GM23338 (cell line): ENCODE results near the gene RPS6KA4. TPM values are rescaled to one million over a fixed set of nuclear protein-coding genes. Genes with fewer than 3 reads are reported as not detected.

Experiments
- ATAC-seq: fragments of 200-7000 bp; cut with Tn5 transposase; 3 replicates; pipeline ENCODE4 v1.9.1; 2020
- DNase-seq: peaks from one replicate; pipeline ENCODE4 v3.0.0-alpha.2; 2015; ENCODE audit warnings: low spot score
- H2AFZ ChIP-seq: fragments of 200-600 bp; sonication (generic); 2 replicates; pipeline ENCODE4 v1.8.0; 2016; ENCODE audit warnings: antibody characterized with exemption, mild to moderate bottlenecking, moderate library complexity
- H3F3A ChIP-seq: fragments of 200-600 bp; sonication (generic); replicated peaks from 2 replicates; pipeline ENCODE4 v1.8.0; 2017; ENCODE audit warnings: antibody characterized with exemption, mixed run types, low read depth
- H3K27ac ChIP-seq: fragments of 200-600 bp; sonication (generic); 2 replicates; pipeline ENCODE4 v1.6.1; 2016; ENCODE audit warnings: low read depth
- H3K27me3 ChIP-seq: fragments of 200-600 bp; sonication (generic); 2 replicates; pipeline ENCODE4 v1.8.0; 2016; ENCODE audit warnings: mild to moderate bottlenecking, mixed run types, moderate library complexity; ENCODE audit not compliant: insufficient read depth
- H3K36me3 ChIP-seq: fragments of 200-600 bp; sonication (generic); 2 replicates; pipeline ENCODE4 v1.8.0; 2016; ENCODE audit warnings: mild to moderate bottlenecking; ENCODE audit not compliant: insufficient read depth
- H3K4me1 ChIP-seq: fragments of 200-600 bp; sonication (generic); 2 replicates; pipeline ENCODE4 v1.8.0; 2016; ENCODE audit warnings: mild to moderate bottlenecking, moderate library complexity; ENCODE audit not compliant: insufficient read depth
- H3K4me2 ChIP-seq: fragments of 200-600 bp; sonication (generic); 2 replicates; pipeline ENCODE4 v1.7.1; 2017; ENCODE audit warnings: mixed run types
- H3K4me3 ChIP-seq: fragments of 200-600 bp; sonication (generic); 2 replicates; pipeline ENCODE4 v1.6.1; 2016; ENCODE audit warnings: mixed run types
- H3K79me2 ChIP-seq: fragments of 200-600 bp; sonication (generic); replicated peaks from 2 replicates; pipeline ENCODE4 v1.8.0; 2017; ENCODE audit warnings: mild to moderate bottlenecking; ENCODE audit not compliant: insufficient read depth
- H3K9me2 ChIP-seq: fragments of 200-600 bp; sonication (generic); 2 replicates; pipeline ENCODE4 v1.8.0; 2017; ENCODE audit not compliant: insufficient read depth
- H4K20me1 ChIP-seq: fragments of 200-600 bp; sonication (generic); replicated peaks from 2 replicates; pipeline ENCODE4 v1.8.0; 2017; ENCODE audit warnings: mild to moderate bottlenecking; ENCODE audit not compliant: insufficient read depth
- H3K27ac Mint-ChIP-seq: 2 replicates; pipeline ENCODE4 v1.8.0; 2020; ENCODE audit warnings: inconsistent platforms, mild to moderate bottlenecking, moderate library complexity, mixed read lengths
- H3K27me3 Mint-ChIP-seq: 3 replicates; pipeline ENCODE4 v1.8.0; 2022; ENCODE audit warnings: low read depth, mild to moderate bottlenecking, moderate library complexity, mixed read lengths, inconsistent platforms; ENCODE audit not compliant: insufficient read depth, poor library complexity
- H3K36me3 Mint-ChIP-seq: 3 replicates; pipeline ENCODE4 v1.8.0; 2021; ENCODE audit warnings: low read depth, mild to moderate bottlenecking, inconsistent platforms, moderate library complexity, mixed read lengths
- H3K4me1 Mint-ChIP-seq: 3 replicates; pipeline ENCODE4 v1.8.0; 2020; ENCODE audit warnings: mild to moderate bottlenecking, inconsistent platforms, mixed read lengths
- H3K4me3 Mint-ChIP-seq: 3 replicates; pipeline ENCODE4 v1.8.0; 2021; ENCODE audit warnings: moderate library complexity, mild to moderate bottlenecking, inconsistent platforms, mixed read lengths
- H3K9me3 Mint-ChIP-seq: 3 replicates; pipeline ENCODE4 v1.8.0; 2020; ENCODE audit warnings: moderate library complexity, mild to moderate bottlenecking, inconsistent platforms, mixed read lengths
- CREB1 ChIP-seq: fragments of 250-450 bp; sonication (Bioruptor Pico); IDR thresholded peaks from 2 replicates; pipeline ENCODE4 v1.5.0; 2020; ENCODE audit warnings: low read depth, mild to moderate bottlenecking, moderate library complexity
- EZH2 ChIP-seq: fragments of 200-600 bp; sonication (generic); IDR thresholded peaks from one replicate; pipeline ENCODE4 v1.8.0; 2017; ENCODE audit warnings: antibody characterized with exemption, mild to moderate bottlenecking, low read depth; ENCODE audit not compliant: unreplicated experiment
- EZH2phosphoT487 ChIP-seq: fragments of 200-600 bp; sonication (generic); IDR thresholded peaks from one replicate; pipeline ENCODE4 v1.8.1; 2018; ENCODE audit warnings: antibody characterized with exemption; ENCODE audit not compliant: unreplicated experiment
- JUNB ChIP-seq: IDR thresholded peaks from one replicate; pipeline ENCODE4 v1.6.1; 2016; ENCODE audit warnings: antibody characterized with exemption; ENCODE audit not compliant: unreplicated experiment
- NANOG ChIP-seq: IDR thresholded peaks from 2 replicates; pipeline ENCODE4 v1.6.1; 2016; ENCODE audit warnings: antibody characterized with exemption, borderline replicate concordance
- POLR2AphosphoS5 ChIP-seq: IDR thresholded peaks from 2 replicates; pipeline ENCODE4 v1.6.1; 2016; ENCODE audit warnings: antibody characterized with exemption, low read depth
- STAT1 ChIP-seq: IDR thresholded peaks from one replicate; pipeline ENCODE4 v1.6.1; 2016; ENCODE audit warnings: antibody characterized with exemption; ENCODE audit not compliant: unreplicated experiment
- ZNF114 ChIP-seq: fragments of 250-450 bp; sonication (Bioruptor Pico); IDR thresholded peaks from 2 replicates; pipeline ENCODE4 v1.5.0; 2020; ENCODE audit warnings: mild to moderate bottlenecking, moderate library complexity
- ZNF331 ChIP-seq: fragments of 250-450 bp; sonication (Bioruptor Pico); IDR thresholded peaks from 2 replicates; pipeline ENCODE4 v1.5.0; 2020; ENCODE audit warnings: low read depth, mild to moderate bottlenecking, moderate library complexity
- polyA plus RNA-seq: library from polyadenylated mRNA; unstranded; fragments of >200 nt; fragmentation: Nextera tagmentation; extraction: Ambion mirVana; gene quantifications from 2 replicates; pipeline ENCODE4 v1.2.1, GENCODE V29; 2016
- total RNA-seq: library from RNA; depleted of rRNA; stranded (reverse); fragments of >200 nt; shearing (Covaris generic); gene quantifications from 2 replicates; pipeline ENCODE4 v1.2.3, GENCODE V29; 2014
- TF ChIP-seq, protein P1 (sequence below): IDR thresholded peaks from 2 replicates; pipeline ENCODE4 v1.6.1; 2016; ENCODE audit warnings: antibody characterized with exemption
- TF ChIP-seq, protein P2 (sequence below): IDR thresholded peaks from one replicate; pipeline ENCODE4 v1.6.1; 2018; ENCODE audit warnings: antibody characterized with exemption; ENCODE audit not compliant: unreplicated experiment
- TF ChIP-seq, protein P3 (sequence below), 2 experiments: fragments of 200-600 bp in 1 of 2; sonication (generic) in 1 of 2; conservative IDR thresholded peaks; 2 replicates each; pipeline versions ENCODE4 v1.5.1 to v1.6.1; 2016 to 2017; ENCODE audit warnings: antibody characterized with exemption in 2 of 2, low read depth in 2 of 2, mild to moderate bottlenecking in 2 of 2, moderate library complexity in 1 of 2
- TF ChIP-seq, protein P4 (sequence below): fragments of 250-450 bp; sonication (Bioruptor Pico); IDR thresholded peaks from 2 replicates; pipeline ENCODE4 v1.5.0; 2020; ENCODE audit warnings: mild to moderate bottlenecking, moderate library complexity

The RPS6KA4 gene
- total and polyA plus RNA-seq, 2 experiments from 2014 or later: 3.5 to 19.9 TPM

DNA sequence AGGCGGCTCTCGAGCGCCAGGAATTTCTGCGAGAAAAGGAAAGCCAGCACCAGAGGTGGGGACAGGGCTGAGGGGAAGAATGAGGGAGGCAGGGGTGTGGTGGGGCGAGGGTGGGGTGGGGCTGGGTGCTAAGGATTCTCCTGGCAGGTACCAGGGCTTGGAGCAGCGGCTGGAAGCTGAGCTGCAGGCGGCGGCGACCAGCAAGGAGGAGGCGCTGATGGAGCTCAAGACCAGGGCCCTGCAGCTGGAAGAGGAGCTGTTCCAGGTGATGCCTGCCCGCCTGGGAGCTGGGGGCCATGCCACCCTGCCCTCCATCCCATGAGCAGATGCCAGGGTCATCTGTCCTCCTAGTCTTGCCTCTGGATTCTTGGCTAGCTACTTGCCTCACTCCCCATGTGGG is 9.6 kb upstream of the RPS6KA4 start:
- H3K79me2 ChIP-seq: no peaks in the 10 kb centered on the region
- Mint-ChIP-seq H3K9me3 (no peaks in the 10 kb centered on the region), H3K27ac (no peak overlapping the region), H3K4me3 (no peak overlapping the region), H3K27me3 (peaks cover 18% of the 10 kb centered on the region), H3K36me3 (no peaks in the 10 kb centered on the region; the same call in 2 of the 3 replicates), H3K4me1 (peaks cover 2% of the 10 kb centered on the region; the same call in 2 of the 3 replicates)
- no peak overlapping the region for H3K4me2 ChIP-seq
- H3K36me3 ChIP-seq: no peaks in the 10 kb centered on the region
- no peak overlapping the region for H3K4me3 ChIP-seq
- no peaks in the 10 kb centered on the region for H3K27me3 ChIP-seq
- no peaks in the 10 kb centered on the region for H3K9me2 ChIP-seq
- H3K27ac ChIP-seq: no peak overlapping the region
- DNase-seq: no peak
- no peaks in the 10 kb centered on the region for H3F3A ChIP-seq
- TF ChIP-seq, protein P1, sequence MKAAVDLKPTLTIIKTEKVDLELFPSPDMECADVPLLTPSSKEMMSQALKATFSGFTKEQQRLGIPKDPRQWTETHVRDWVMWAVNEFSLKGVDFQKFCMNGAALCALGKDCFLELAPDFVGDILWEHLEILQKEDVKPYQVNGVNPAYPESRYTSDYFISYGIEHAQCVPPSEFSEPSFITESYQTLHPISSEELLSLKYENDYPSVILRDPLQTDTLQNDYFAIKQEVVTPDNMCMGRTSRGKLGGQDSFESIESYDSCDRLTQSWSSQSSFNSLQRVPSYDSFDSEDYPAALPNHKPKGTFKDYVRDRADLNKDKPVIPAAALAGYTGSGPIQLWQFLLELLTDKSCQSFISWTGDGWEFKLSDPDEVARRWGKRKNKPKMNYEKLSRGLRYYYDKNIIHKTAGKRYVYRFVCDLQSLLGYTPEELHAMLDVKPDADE: no peak
- TF ChIP-seq STAT1: no peak
- TF ChIP-seq, protein P2, sequence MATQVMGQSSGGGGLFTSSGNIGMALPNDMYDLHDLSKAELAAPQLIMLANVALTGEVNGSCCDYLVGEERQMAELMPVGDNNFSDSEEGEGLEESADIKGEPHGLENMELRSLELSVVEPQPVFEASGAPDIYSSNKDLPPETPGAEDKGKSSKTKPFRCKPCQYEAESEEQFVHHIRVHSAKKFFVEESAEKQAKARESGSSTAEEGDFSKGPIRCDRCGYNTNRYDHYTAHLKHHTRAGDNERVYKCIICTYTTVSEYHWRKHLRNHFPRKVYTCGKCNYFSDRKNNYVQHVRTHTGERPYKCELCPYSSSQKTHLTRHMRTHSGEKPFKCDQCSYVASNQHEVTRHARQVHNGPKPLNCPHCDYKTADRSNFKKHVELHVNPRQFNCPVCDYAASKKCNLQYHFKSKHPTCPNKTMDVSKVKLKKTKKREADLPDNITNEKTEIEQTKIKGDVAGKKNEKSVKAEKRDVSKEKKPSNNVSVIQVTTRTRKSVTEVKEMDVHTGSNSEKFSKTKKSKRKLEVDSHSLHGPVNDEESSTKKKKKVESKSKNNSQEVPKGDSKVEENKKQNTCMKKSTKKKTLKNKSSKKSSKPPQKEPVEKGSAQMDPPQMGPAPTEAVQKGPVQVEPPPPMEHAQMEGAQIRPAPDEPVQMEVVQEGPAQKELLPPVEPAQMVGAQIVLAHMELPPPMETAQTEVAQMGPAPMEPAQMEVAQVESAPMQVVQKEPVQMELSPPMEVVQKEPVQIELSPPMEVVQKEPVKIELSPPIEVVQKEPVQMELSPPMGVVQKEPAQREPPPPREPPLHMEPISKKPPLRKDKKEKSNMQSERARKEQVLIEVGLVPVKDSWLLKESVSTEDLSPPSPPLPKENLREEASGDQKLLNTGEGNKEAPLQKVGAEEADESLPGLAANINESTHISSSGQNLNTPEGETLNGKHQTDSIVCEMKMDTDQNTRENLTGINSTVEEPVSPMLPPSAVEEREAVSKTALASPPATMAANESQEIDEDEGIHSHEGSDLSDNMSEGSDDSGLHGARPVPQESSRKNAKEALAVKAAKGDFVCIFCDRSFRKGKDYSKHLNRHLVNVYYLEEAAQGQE: no peak
- no peak for TF ChIP-seq ZNF114 (CRISPR knock-in tag)
- TF ChIP-seq, protein P3, sequence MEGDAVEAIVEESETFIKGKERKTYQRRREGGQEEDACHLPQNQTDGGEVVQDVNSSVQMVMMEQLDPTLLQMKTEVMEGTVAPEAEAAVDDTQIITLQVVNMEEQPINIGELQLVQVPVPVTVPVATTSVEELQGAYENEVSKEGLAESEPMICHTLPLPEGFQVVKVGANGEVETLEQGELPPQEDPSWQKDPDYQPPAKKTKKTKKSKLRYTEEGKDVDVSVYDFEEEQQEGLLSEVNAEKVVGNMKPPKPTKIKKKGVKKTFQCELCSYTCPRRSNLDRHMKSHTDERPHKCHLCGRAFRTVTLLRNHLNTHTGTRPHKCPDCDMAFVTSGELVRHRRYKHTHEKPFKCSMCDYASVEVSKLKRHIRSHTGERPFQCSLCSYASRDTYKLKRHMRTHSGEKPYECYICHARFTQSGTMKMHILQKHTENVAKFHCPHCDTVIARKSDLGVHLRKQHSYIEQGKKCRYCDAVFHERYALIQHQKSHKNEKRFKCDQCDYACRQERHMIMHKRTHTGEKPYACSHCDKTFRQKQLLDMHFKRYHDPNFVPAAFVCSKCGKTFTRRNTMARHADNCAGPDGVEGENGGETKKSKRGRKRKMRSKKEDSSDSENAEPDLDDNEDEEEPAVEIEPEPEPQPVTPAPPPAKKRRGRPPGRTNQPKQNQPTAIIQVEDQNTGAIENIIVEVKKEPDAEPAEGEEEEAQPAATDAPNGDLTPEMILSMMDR (conservative IDR thresholded peaks at IDR 0.05; ENCODE audit: low read depth in 2 of 2): no peak
- TF ChIP-seq ZNF331 (CRISPR knock-in tag): no peak
- no peak for TF ChIP-seq POLR2AphosphoS5
- TF ChIP-seq, protein P4, sequence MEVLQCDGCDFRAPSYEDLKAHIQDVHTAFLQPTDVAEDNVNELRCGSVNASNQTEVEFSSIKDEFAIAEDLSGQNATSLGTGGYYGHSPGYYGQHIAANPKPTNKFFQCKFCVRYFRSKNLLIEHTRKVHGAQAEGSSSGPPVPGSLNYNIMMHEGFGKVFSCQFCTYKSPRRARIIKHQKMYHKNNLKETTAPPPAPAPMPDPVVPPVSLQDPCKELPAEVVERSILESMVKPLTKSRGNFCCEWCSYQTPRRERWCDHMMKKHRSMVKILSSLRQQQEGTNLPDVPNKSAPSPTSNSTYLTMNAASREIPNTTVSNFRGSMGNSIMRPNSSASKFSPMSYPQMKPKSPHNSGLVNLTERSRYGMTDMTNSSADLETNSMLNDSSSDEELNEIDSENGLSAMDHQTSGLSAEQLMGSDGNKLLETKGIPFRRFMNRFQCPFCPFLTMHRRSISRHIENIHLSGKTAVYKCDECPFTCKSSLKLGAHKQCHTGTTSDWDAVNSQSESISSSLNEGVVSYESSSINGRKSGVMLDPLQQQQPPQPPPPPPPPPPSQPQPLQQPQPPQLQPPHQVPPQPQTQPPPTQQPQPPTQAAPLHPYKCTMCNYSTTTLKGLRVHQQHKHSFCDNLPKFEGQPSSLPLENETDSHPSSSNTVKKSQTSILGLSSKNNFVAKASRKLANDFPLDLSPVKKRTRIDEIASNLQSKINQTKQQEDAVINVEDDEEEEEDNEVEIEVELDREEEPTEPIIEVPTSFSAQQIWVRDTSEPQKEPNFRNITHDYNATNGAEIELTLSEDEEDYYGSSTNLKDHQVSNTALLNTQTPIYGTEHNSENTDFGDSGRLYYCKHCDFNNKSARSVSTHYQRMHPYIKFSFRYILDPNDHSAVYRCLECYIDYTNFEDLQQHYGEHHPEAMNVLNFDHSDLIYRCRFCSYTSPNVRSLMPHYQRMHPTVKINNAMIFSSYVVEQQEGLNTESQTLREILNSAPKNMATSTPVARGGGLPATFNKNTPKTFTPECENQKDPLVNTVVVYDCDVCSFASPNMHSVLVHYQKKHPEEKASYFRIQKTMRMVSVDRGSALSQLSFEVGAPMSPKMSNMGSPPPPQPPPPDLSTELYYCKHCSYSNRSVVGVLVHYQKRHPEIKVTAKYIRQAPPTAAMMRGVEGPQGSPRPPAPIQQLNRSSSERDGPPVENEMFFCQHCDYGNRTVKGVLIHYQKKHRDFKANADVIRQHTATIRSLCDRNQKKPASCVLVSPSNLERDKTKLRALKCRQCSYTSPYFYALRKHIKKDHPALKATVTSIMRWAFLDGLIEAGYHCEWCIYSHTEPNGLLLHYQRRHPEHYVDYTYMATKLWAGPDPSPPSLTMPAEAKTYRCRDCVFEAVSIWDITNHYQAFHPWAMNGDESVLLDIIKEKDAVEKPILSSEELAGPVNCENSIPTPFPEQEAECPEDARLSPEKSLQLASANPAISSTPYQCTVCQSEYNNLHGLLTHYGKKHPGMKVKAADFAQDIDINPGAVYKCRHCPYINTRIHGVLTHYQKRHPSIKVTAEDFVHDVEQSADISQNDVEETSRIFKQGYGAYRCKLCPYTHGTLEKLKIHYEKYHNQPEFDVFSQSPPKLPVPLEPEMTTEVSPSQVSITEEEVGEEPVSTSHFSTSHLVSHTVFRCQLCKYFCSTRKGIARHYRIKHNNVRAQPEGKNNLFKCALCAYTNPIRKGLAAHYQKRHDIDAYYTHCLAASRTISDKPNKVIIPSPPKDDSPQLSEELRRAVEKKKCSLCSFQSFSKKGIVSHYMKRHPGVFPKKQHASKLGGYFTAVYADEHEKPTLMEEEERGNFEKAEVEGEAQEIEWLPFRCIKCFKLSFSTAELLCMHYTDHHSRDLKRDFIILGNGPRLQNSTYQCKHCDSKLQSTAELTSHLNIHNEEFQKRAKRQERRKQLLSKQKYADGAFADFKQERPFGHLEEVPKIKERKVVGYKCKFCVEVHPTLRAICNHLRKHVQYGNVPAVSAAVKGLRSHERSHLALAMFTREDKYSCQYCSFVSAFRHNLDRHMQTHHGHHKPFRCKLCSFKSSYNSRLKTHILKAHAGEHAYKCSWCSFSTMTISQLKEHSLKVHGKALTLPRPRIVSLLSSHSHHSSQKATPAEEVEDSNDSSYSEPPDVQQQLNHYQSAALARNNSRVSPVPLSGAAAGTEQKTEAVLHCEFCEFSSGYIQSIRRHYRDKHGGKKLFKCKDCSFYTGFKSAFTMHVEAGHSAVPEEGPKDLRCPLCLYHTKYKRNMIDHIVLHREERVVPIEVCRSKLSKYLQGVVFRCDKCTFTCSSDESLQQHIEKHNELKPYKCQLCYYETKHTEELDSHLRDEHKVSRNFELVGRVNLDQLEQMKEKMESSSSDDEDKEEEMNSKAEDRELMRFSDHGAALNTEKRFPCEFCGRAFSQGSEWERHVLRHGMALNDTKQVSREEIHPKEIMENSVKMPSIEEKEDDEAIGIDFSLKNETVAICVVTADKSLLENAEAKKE (CRISPR knock-in tag): no peak
- no peak for TF ChIP-seq EZH2
- no peak for TF ChIP-seq JUNB
- no peak for TF ChIP-seq CREB1 (CRISPR knock-in tag)
- TF ChIP-seq NANOG: no peak
- TF ChIP-seq EZH2phosphoT487: no peak
- no peaks in the 10 kb centered on the region for H3K4me1 ChIP-seq
- no peak overlapping the region for H2AFZ ChIP-seq
- no peaks in the 10 kb centered on the region for H4K20me1 ChIP-seq
- ATAC-seq: no peak
